Measurements from ENCODE around the gene VOPP1.

- no peak for TF ChIP-seq EZH2 (IDR thresholded peaks at IDR 0.05)
- TF ChIP-seq CTCF (IDR thresholded peaks at IDR 0.05 in 2 of 3, conservative IDR thresholded peaks at IDR 0.05 in 1 of 3; ENCODE audit: borderline replicate concordance in 1 of 3, insufficient read depth in 1 of 3, low read depth in 2 of 3, low read length in 2 of 3), result peak; percentile 63 to 69 (median 65); a peak in 5 of 6 replicates
- TF ChIP-seq CBX3 (IDR thresholded peaks at IDR 0.05; ENCODE audit: low read depth), result no peak
- TF ChIP-seq POLR2AphosphoS5 (IDR thresholded peaks at IDR 0.05; ENCODE audit: low read depth, low read length), result no peak
- no peak for TF ChIP-seq ZNF274 (IDR thresholded peaks at IDR 0.05; ENCODE audit: low read depth, low read length)
- peak; percentile 76 for TF ChIP-seq MAX (IDR thresholded peaks at IDR 0.05)
- TF ChIP-seq EZH2phosphoT487 (IDR thresholded peaks at IDR 0.05; ENCODE audit: borderline replicate concordance), result no peak
- TF ChIP-seq RAD21 (IDR thresholded peaks at IDR 0.05; ENCODE audit: low read depth), result peak; percentile 78
- TF ChIP-seq FOSL1 (IDR thresholded peaks at IDR 0.05; ENCODE audit: low read depth), result no peak
Observed at GRCh38 chr7:55432939-55433784, 139.1 kb downstream of the VOPP1 start.

All from HCT116 (cell line).